PC-3 (cell line): ENCODE data around the gene CLDN1. TPM values are rescaled to one million over a fixed set of nuclear protein-coding genes. Genes with fewer than 3 reads are reported as not detected.

Experiments
- ATAC-seq: fragments of 200-7000 bp; cut with Tn5 transposase; 2 replicates; pipeline ENCODE4 v1.9.1; 2020; ENCODE audit warnings: mild to moderate bottlenecking, moderate library complexity
- BruUV-seq: library from RNA; stranded (reverse); fragments of 400-500 nt; replicated peaks from 2 replicates; lab custom pipeline; 2021; lab: Mats Ljungman, UMichigan
- CTCF ChIA-PET: fragments of 300-600 bp; sonication (Branson Sonifier 250); formaldehyde crosslinking; loops from one replicate; lab custom pipeline; 2022; ENCODE audit warnings: antibody characterized with exemption; lab: Charles Lee
- POLR2A ChIA-PET: fragments of 300-600 bp; sonication (Branson Sonifier 250); formaldehyde crosslinking; loops from one replicate; lab custom pipeline; 2022; ENCODE audit warnings: antibody characterized with exemption; ENCODE audit not compliant: unreplicated experiment; lab: Charles Lee
- DNase-seq: peaks from one replicate; pipeline ENCODE4 v3.0.0-alpha.2; 2015
- H2AFZ ChIP-seq: fragments of 300-600 bp; sonication (generic); 2 replicates; pipeline ENCODE4 v1.6.0; 2016; ENCODE audit warnings: antibody characterized with exemption, low read length
- H3F3A ChIP-seq: fragments of 300-600 bp; sonication (generic); one replicate; pipeline ENCODE4 v1.6.0; 2017; ENCODE audit warnings: antibody characterized with exemption, low read length, control low read depth, mild to moderate bottlenecking; ENCODE audit not compliant: unreplicated experiment
- H3K27ac ChIP-seq: fragments of 300-600 bp; sonication (generic); 2 replicates; pipeline ENCODE4 v1.5.1; 2016; ENCODE audit warnings: mild to moderate bottlenecking, low read length
- H3K27me3 ChIP-seq: fragments of 300-600 bp; sonication (generic); 2 replicates; pipeline ENCODE4 v1.6.1; 2016; ENCODE audit warnings: low read length, mixed read lengths
- H3K36me3 ChIP-seq: fragments of 300-600 bp; sonication (generic); 2 replicates; pipeline ENCODE4 v1.6.1; 2016; ENCODE audit warnings: low read depth, mixed run types, low read length, mixed read lengths
- H3K4me1 ChIP-seq: fragments of 300-600 bp; sonication (generic); 2 replicates; pipeline ENCODE4 v1.5.1; 2016; ENCODE audit warnings: low read length; ENCODE audit not compliant: insufficient read depth
- H3K4me2 ChIP-seq: fragments of 300-600 bp; sonication (generic); 2 replicates; pipeline ENCODE4 v1.6.0; 2016; ENCODE audit warnings: low read length
- H3K4me3 ChIP-seq: fragments of 300-600 bp; sonication (generic); 2 replicates; pipeline ENCODE4 v1.5.1; 2016; ENCODE audit warnings: mild to moderate bottlenecking, low read length, mixed read lengths
- H3K79me2 ChIP-seq: fragments of 300-600 bp; sonication (generic); 2 replicates; pipeline ENCODE4 v1.6.1; 2017; ENCODE audit warnings: low read length, mixed read lengths
- H3K9ac ChIP-seq: fragments of 300-600 bp; sonication (generic); 2 replicates; pipeline ENCODE4 v1.6.0; 2016; ENCODE audit warnings: mild to moderate bottlenecking, low read length
- H3K9me2 ChIP-seq: fragments of 300-600 bp; sonication (generic); replicated peaks from 2 replicates; pipeline ENCODE4 v1.6.1; 2016; ENCODE audit warnings: mixed run types, low read length, mixed read lengths
- H3K9me3 ChIP-seq: fragments of 300-600 bp; sonication (generic); 2 replicates; pipeline ENCODE4 v1.6.1; 2016; ENCODE audit warnings: low read length, mixed read lengths
- H4K20me1 ChIP-seq: fragments of 300-600 bp; sonication (generic); 2 replicates; pipeline ENCODE4 v1.6.1; 2016; ENCODE audit warnings: low read length, mixed read lengths
- EZH2 ChIP-seq: fragments of 300-600 bp; sonication (generic); IDR thresholded peaks from one replicate; pipeline ENCODE4 v1.6.1; 2017; ENCODE audit warnings: antibody characterized with exemption, mild to moderate bottlenecking, low read length; ENCODE audit not compliant: unreplicated experiment
- EZH2phosphoT487 ChIP-seq: fragments of 300-600 bp; sonication (generic); IDR thresholded peaks from 2 replicates; pipeline ENCODE4 v1.6.1; 2018; ENCODE audit warnings: mild to moderate bottlenecking, antibody characterized with exemption, low read length, borderline replicate concordance
- intact Hi-C: fragments of 100-400 bp; cut with micrococcal nuclease; formaldehyde crosslinking; loops from 2 replicates; pipeline ENCODE4 v1.9.0; 2023
- total RNA-seq: library from RNA; depleted of rRNA; stranded (reverse); fragments of >200 nt; gene quantifications from 2 replicates; pipeline ENCODE4 v1.2.3, GENCODE V29; 2014
- TF ChIP-seq, protein P1 (sequence below): fragments of 300-600 bp; sonication (generic); conservative IDR thresholded peaks from 2 replicates; pipeline ENCODE4 v1.5.1; 2017; ENCODE audit warnings: antibody characterized with exemption, low read depth, mild to moderate bottlenecking, low read length

Gene CLDN1
- total RNA-seq, 1 experiment from 2014 or later, result 6.8 TPM

DNA sequence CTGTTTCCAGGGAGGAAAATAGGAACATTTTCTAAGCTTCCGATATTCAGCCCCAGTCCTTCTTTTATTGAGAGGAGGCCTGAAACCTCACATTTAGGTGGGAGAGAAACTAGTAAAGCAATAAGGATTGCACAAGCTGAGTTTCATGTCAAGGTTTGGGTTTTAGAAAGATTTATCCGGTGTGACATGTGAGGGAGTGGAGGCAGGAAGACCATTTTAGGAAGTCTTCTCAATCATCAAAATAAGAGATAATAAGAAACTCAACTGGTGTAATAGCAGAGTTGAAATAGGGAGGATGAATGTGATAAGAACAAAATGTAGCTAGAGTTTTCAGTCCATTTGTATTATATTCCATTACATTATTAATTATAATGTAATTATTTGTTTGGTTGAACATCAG lies 38.0 kb upstream of the CLDN1 start:
- ChIA-PET CTCF (no interaction called here), POLR2A (no interaction called here)
- Histone ChIP-seq H3K4me2 (no peak overlapping the region), H2AFZ (no peak overlapping the region), H3K9ac (no peak overlapping the region), H3K9me3 (no peaks in the 10 kb centered on the region), H3F3A (no peaks in the 10 kb centered on the region), H3K9me2 (no peaks in the 10 kb centered on the region), H4K20me1 (no peaks in the 10 kb centered on the region), H3K27ac (no peak overlapping the region), H3K4me1 (peaks cover 5% of the 10 kb centered on the region; the same call in 1 of the 2 replicates), H3K27me3 (no peaks in the 10 kb centered on the region), H3K36me3 (no peaks in the 10 kb centered on the region), H3K79me2 (no peaks in the 10 kb centered on the region), H3K4me3 (no peak overlapping the region)
- TF ChIP-seq EZH2, result no peak
- BruUV-seq, result no TSS peak
- ATAC-seq, result no peak
- intact Hi-C loops, result no loop called here
- DNase-seq, result no peak

DNA sequence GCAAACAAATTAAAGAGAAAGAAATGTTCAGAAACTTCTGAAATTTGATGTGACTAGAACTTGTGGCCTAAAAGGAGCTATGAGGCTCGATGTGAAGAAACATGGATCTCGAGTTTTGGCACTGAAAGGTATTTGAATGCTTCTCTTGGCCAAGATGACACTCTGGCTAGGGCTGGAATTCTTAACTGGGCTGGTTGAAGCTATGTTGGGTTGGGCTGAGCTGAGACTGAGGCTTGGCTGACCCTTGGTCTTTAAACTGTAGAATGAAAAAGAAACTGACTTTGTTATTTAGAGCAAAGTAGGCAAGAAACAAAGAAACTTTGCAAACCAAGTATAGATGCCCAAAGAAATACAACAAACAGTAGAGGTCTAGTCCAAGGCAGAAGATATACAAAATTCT lies 37.6 kb upstream of the CLDN1 start:
- Histone ChIP-seq H3F3A (no peaks in the 10 kb centered on the region), H3K4me3 (no peak overlapping the region), H3K27me3 (no peaks in the 10 kb centered on the region), H3K9me3 (no peaks in the 10 kb centered on the region), H2AFZ (no peak overlapping the region), H3K9ac (no peak overlapping the region), H3K4me2 (no peak overlapping the region), H4K20me1 (no peaks in the 10 kb centered on the region), H3K4me1 (peaks cover 5% of the 10 kb centered on the region; the same call in 1 of the 2 replicates), H3K9me2 (no peaks in the 10 kb centered on the region), H3K27ac (no peak overlapping the region), H3K79me2 (no peaks in the 10 kb centered on the region), H3K36me3 (no peaks in the 10 kb centered on the region)
- ATAC-seq, result no peak
- intact Hi-C loops, result no loop called here
- ChIA-PET POLR2A (no interaction called here), CTCF (no interaction called here)
- DNase-seq, result no peak
- TF ChIP-seq EZH2 (no peak), EZH2phosphoT487 (no peak)
- TF ChIP-seq, protein P1, sequence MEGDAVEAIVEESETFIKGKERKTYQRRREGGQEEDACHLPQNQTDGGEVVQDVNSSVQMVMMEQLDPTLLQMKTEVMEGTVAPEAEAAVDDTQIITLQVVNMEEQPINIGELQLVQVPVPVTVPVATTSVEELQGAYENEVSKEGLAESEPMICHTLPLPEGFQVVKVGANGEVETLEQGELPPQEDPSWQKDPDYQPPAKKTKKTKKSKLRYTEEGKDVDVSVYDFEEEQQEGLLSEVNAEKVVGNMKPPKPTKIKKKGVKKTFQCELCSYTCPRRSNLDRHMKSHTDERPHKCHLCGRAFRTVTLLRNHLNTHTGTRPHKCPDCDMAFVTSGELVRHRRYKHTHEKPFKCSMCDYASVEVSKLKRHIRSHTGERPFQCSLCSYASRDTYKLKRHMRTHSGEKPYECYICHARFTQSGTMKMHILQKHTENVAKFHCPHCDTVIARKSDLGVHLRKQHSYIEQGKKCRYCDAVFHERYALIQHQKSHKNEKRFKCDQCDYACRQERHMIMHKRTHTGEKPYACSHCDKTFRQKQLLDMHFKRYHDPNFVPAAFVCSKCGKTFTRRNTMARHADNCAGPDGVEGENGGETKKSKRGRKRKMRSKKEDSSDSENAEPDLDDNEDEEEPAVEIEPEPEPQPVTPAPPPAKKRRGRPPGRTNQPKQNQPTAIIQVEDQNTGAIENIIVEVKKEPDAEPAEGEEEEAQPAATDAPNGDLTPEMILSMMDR, result no peak
- BruUV-seq, result no TSS peak

DNA sequence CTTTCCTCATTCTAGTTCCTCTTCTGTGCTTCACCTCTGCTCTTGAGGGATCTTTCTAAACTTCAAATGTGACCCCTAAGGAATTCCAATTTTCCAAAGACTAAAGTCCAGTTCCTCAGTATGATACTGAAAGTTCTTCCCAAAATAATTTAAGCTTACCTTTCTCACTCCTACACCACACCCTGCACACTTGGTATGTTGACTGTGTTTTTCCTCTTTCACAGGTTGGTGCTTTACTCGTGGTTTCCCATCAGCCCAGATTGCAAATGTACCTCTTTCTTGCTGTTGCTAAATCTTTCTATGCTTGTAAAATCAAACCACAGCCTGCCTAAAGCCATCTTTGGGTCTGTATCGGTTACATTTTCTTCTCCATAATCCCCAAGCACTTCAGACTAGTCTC lies 35.2 kb upstream of the CLDN1 start:
- no TSS peak for BruUV-seq
- POLR2A ChIA-PET, result no interaction called here
- H3K4me1 ChIP-seq, result peaks cover 5% of the 10 kb centered on the region; the same call in 1 of the 2 replicates
- TF ChIP-seq EZH2 (no peak), EZH2phosphoT487 (no peak)
- TF ChIP-seq, protein P1, result no peak
- H3F3A ChIP-seq, result no peaks in the 10 kb centered on the region
- no peak for DNase-seq
- H3K27ac ChIP-seq, result no peak overlapping the region
- H3K9me3 ChIP-seq, result no peaks in the 10 kb centered on the region
- H3K9me2 ChIP-seq, result no peaks in the 10 kb centered on the region
- H4K20me1 ChIP-seq, result no peaks in the 10 kb centered on the region
- intact Hi-C loops, result no loop called here
- CTCF ChIA-PET, result no interaction called here
- no peak overlapping the region for H3K4me2 ChIP-seq
- ATAC-seq, result no peak
- no peaks in the 10 kb centered on the region for H3K36me3 ChIP-seq
- peak overlapping the region; percentile 27 for H2AFZ ChIP-seq
- H3K79me2 ChIP-seq, result no peaks in the 10 kb centered on the region
- no peak overlapping the region for H3K4me3 ChIP-seq
- no peaks in the 10 kb centered on the region for H3K27me3 ChIP-seq
- H3K9ac ChIP-seq, result no peak overlapping the region
